Neural cell (in vitro differentiated cells): ENCODE measurements around the gene RABGEF1. TPM values are rescaled to one million over a fixed set of nuclear protein-coding genes. Genes with fewer than 3 reads are reported as not detected.

Experiments used
- H2AFZ ChIP-seq: fragments of 200-600, 300-800 bp; sonication (generic), shearing (Covaris generic); 2 replicates; pipeline ENCODE4 v1.6.0; 2014; ENCODE audit warnings: low read depth, mild to moderate bottlenecking, antibody characterized with exemption, low read length, moderate library complexity
- H3F3A ChIP-seq: fragments of 200-600 bp; shearing (Covaris generic); 2 replicates; pipeline ENCODE4 v1.6.1; 2016; ENCODE audit warnings: mild to moderate bottlenecking, moderate library complexity, mixed read lengths, antibody characterized with exemption, low read length; ENCODE audit not compliant: insufficient read depth, poor library complexity, severe bottlenecking
- H3K27ac ChIP-seq: fragments of 200-600, 300-800 bp; sonication (generic), shearing (Covaris generic); 2 replicates; pipeline ENCODE4 v1.5.1; 2014; ENCODE audit warnings: mild to moderate bottlenecking, low read length, moderate library complexity
- H3K27me3 ChIP-seq: fragments of 300-800, 200-600 bp; sonication (generic), shearing (Covaris generic); 2 replicates; pipeline ENCODE4 v1.6.0; 2014; ENCODE audit warnings: mild to moderate bottlenecking, low read depth, low read length, moderate library complexity; ENCODE audit not compliant: insufficient read depth
- H3K36me3 ChIP-seq: fragments of 300-800, 200-600 bp; sonication (generic), shearing (Covaris generic); 2 replicates; pipeline ENCODE4 v1.5.1; 2014; ENCODE audit warnings: mild to moderate bottlenecking, antibody characterized with exemption, low read length, moderate library complexity; ENCODE audit not compliant: insufficient read depth
- H3K4me2 ChIP-seq: fragments of 300-800, 200-600 bp; sonication (generic), shearing (Covaris generic); 2 replicates; pipeline ENCODE4 v1.6.0; 2014; ENCODE audit warnings: mild to moderate bottlenecking, low read length
- H3K4me3 ChIP-seq: fragments of 300-800, 200-600 bp; sonication (generic), shearing (Covaris generic); 2 replicates; pipeline ENCODE4 v1.5.1; 2014; ENCODE audit warnings: mild to moderate bottlenecking, low read length, moderate library complexity
- H3K79me2 ChIP-seq: fragments of 200-600 bp; shearing (Covaris generic); replicated peaks from 2 replicates; pipeline ENCODE4 v1.6.0; 2014; ENCODE audit warnings: mild to moderate bottlenecking, low read length, moderate library complexity; ENCODE audit not compliant: insufficient read depth
- H3K9ac ChIP-seq: fragments of 300-800, 200-600 bp; sonication (generic), shearing (Covaris generic); 2 replicates; pipeline ENCODE4 v1.6.1; 2016; ENCODE audit warnings: mild to moderate bottlenecking, low read length, mixed read lengths
- H3K9me2 ChIP-seq: fragments of 200-600 bp; shearing (Covaris generic); 2 replicates; pipeline ENCODE4 v1.6.1; 2016; ENCODE audit warnings: mild to moderate bottlenecking, low read length, mixed read lengths; ENCODE audit not compliant: insufficient read depth
- H3K9me3 ChIP-seq: fragments of 200-600, 300-800 bp; sonication (generic), shearing (Covaris generic); 2 replicates; pipeline ENCODE4 v1.6.1; 2016; ENCODE audit warnings: mild to moderate bottlenecking, mixed run types, low read length, moderate library complexity, mixed read lengths
- H4K20me1 ChIP-seq: fragments of 200-600 bp; shearing (Covaris generic); 2 replicates; pipeline ENCODE4 v1.6.1; 2016; ENCODE audit warnings: mild to moderate bottlenecking, mixed run types; ENCODE audit not compliant: insufficient read depth
- CTCF ChIP-seq: fragments of 450-650 bp; IDR thresholded peaks from 2 replicates; pipeline ENCODE4 v1.5.1; 2014; ENCODE audit warnings: antibody characterized with exemption, mild to moderate bottlenecking, moderate library complexity; ENCODE audit not compliant: poor library complexity, severe bottlenecking
- EP300 ChIP-seq: fragments of 450-650 bp; conservative IDR thresholded peaks from 2 replicates; pipeline ENCODE4 v1.6.1; 2014; ENCODE audit warnings: antibody characterized with exemption, mild to moderate bottlenecking, moderate library complexity; ENCODE audit not compliant: poor library complexity, severe bottlenecking
- EZH2 ChIP-seq: fragments of 200-600, 300-800 bp; shearing (Covaris generic), sonication (generic); IDR thresholded peaks from 2 replicates; pipeline ENCODE4 v1.6.1; 2014; ENCODE audit warnings: antibody characterized with exemption, low read length, borderline replicate concordance, mild to moderate bottlenecking; ENCODE audit not compliant: insufficient read depth, poor library complexity, severe bottlenecking
- MXI1 ChIP-seq: fragments of 450-650 bp; conservative IDR thresholded peaks from 2 replicates; pipeline ENCODE4 v1.6.1; 2014; ENCODE audit warnings: antibody characterized with exemption, mild to moderate bottlenecking; ENCODE audit not compliant: poor library complexity, severe bottlenecking
- POLR2AphosphoS5 ChIP-seq: IDR thresholded peaks from 2 replicates; pipeline ENCODE4 v1.6.1; 2012
- RAD21 ChIP-seq: fragments of 450-650 bp; conservative IDR thresholded peaks from 2 replicates; pipeline ENCODE4 v1.6.1; 2014; ENCODE audit warnings: antibody characterized with exemption, mild to moderate bottlenecking, moderate library complexity
- REST ChIP-seq: IDR thresholded peaks from 2 replicates; pipeline ENCODE4 v1.6.1; 2012; ENCODE audit warnings: borderline replicate concordance
- SMC3 ChIP-seq: fragments of 450-650 bp; conservative IDR thresholded peaks from 2 replicates; pipeline ENCODE4 v1.6.1; 2014; ENCODE audit warnings: antibody characterized with exemption, mild to moderate bottlenecking, moderate library complexity; ENCODE audit not compliant: poor library complexity
- TAF1 ChIP-seq: IDR thresholded peaks from 2 replicates; pipeline ENCODE4 v1.6.1; 2012; ENCODE audit warnings: low read depth
- polyA plus RNA-seq: library from polyadenylated mRNA; depleted of rRNA; stranded (reverse); fragments of >200 nt; gene quantifications from 2 replicates; pipeline ENCODE4 v1.2.3, GENCODE V29; 2014

RABGEF1 gene
- polyA plus RNA-seq, 1 donor from 2014 or later = 34.8 TPM

- no peaks in the 10 kb centered on the region for H3K36me3 ChIP-seq
- H3K4me3 ChIP-seq = no peak overlapping the region
- H3K27me3 ChIP-seq = no peaks in the 10 kb centered on the region
- H3K9me2 ChIP-seq = no peaks in the 10 kb centered on the region
- H3K9me3 ChIP-seq = no peaks in the 10 kb centered on the region
- no peak overlapping the region for H2AFZ ChIP-seq
- H3K9ac ChIP-seq = no peak overlapping the region
- H3K27ac ChIP-seq = no peak overlapping the region
- H3K79me2 ChIP-seq = no peaks in the 10 kb centered on the region
- no peaks in the 10 kb centered on the region for H3F3A ChIP-seq
- TF ChIP-seq EP300 = no peak
- no peaks in the 10 kb centered on the region for H4K20me1 ChIP-seq
- H3K4me2 ChIP-seq = no peak overlapping the region
Observed at GRCh38 chr7:66800591-66800990, 60.1 kb downstream of the RABGEF1 start.

GRCh38 chr7:66804001-66804400 lies 63.5 kb downstream of the RABGEF1 start:
- H3F3A ChIP-seq = no peaks in the 10 kb centered on the region
- no peaks in the 10 kb centered on the region for H3K36me3 ChIP-seq
- no peak overlapping the region for H3K4me3 ChIP-seq
- H3K9ac ChIP-seq = no peak overlapping the region
- no peaks in the 10 kb centered on the region for H3K27me3 ChIP-seq
- no peaks in the 10 kb centered on the region for H4K20me1 ChIP-seq
- H3K27ac ChIP-seq = no peak overlapping the region
- no peaks in the 10 kb centered on the region for H3K79me2 ChIP-seq
- no peaks in the 10 kb centered on the region for H3K9me3 ChIP-seq
- no peaks in the 10 kb centered on the region for H3K9me2 ChIP-seq
- H3K4me2 ChIP-seq = no peak overlapping the region
- H2AFZ ChIP-seq = no peak overlapping the region
- TF ChIP-seq MXI1 (no peak), EZH2 (no peak), TAF1 (no peak), RAD21 (no peak), CTCF (no peak), POLR2AphosphoS5 (no peak), EP300 (no peak), SMC3 (no peak), REST (no peak)

- Histone ChIP-seq H3K9ac (no peak overlapping the region), H3K27ac (no peak overlapping the region), H3K27me3 (no peaks in the 10 kb centered on the region), H3K4me2 (no peak overlapping the region), H3K9me3 (no peaks in the 10 kb centered on the region), H3K36me3 (no peaks in the 10 kb centered on the region), H3F3A (no peaks in the 10 kb centered on the region), H3K79me2 (no peaks in the 10 kb centered on the region), H3K9me2 (no peaks in the 10 kb centered on the region), H2AFZ (no peak overlapping the region), H4K20me1 (no peaks in the 10 kb centered on the region), H3K4me3 (no peak overlapping the region)
- no peak for TF ChIP-seq CTCF
- TF ChIP-seq RAD21 = no peak
- TF ChIP-seq REST = no peak
- no peak for TF ChIP-seq SMC3
- no peak for TF ChIP-seq POLR2AphosphoS5
- TF ChIP-seq EZH2 = no peak
- no peak for TF ChIP-seq MXI1
- TF ChIP-seq TAF1 = no peak
- no peak for TF ChIP-seq EP300
Observed at GRCh38 chr7:66807736-66808135, 67.2 kb downstream of the RABGEF1 start.
